ENCODE measurements around the gene ADGRG1.

Gene ADGRG1

DNA sequence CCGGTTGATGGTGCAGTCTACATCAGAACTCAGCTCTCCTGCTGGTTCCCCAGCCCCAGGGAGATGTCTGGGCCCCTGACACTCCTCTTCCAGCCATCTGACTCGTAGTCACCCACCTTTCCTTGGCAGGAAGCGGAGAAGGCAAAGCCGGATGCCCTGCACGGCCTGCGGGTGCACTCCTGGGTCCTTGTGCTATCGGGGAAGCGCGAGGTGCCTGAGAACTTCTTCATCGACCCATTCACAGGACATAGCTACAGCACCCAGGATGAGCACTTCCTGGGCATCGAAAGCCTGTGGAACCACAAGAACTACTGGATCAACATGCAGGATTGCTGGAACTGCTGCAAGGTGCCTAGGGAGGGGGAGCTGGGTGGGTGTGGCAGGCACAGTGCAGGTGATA, 78.9 kb downstream of the ADGRG1 start:
- no CpG with 5 or more reads among the region's 11 CpGs for WGBS (ENCODE audit: extremely low coverage, insufficient coverage, insufficient read length)
- H2BK5ac ChIP-seq (ENCODE audit: low read depth, low read length, poor library complexity) = no peak overlapping the region
- no peak overlapping the region for H3K4me2 ChIP-seq (ENCODE audit: low read length)

DNA sequence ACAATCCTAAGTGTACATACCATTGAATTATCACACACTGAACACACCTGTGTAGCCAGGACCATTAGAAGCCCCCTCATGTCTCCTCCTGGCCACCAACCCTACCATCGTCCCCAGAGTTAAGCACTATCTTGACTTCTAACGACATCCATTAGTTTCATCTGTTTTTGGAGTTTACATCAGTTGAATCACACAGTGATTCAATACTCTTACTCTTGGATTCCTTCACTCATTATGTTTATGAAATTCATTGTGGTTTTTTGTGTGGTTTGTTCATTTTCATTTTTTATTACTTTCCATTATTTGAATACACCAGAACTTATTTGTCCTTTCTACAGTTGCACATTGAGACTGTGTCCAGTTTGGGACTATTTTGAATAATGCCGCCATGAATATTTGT, 79.7 kb downstream of the ADGRG1 start:
- Histone ChIP-seq H3K18ac (ENCODE audit: low read length) (no peak overlapping the region), H3K9ac (ENCODE audit: low read length) (no peak overlapping the region), H3K27me3 (ENCODE audit: insufficient read depth, low read length) (no peaks in the 10 kb centered on the region), H3K14ac (ENCODE audit: low read length) (no peak overlapping the region), H3K4ac (ENCODE audit: low read depth, low read length) (no peak overlapping the region), H2AK5ac (ENCODE audit: low read length) (no peak overlapping the region), H3K23ac (ENCODE audit: low read length) (no peak overlapping the region), H4K12ac (ENCODE audit: low read depth, low read length) (no peak overlapping the region), H3K36me3 (ENCODE audit: control insufficient read depth in 1 of 2, insufficient read depth in 2 of 2, low read length in 2 of 2) (no peaks in the 10 kb centered on the region), H2AFZ (ENCODE audit: insufficient read depth, low read length, poor library complexity) (no peak overlapping the region), H2BK120ac (ENCODE audit: insufficient read depth, low read length, poor library complexity) (no peak overlapping the region), H4K91ac (ENCODE audit: low read depth, low read length) (no peak overlapping the region), H3K27ac (ENCODE audit: low read depth, low read length) (no peak overlapping the region), H2BK12ac (ENCODE audit: low read length) (no peak overlapping the region), H3K4me3 (ENCODE audit: low read depth, low read length) (no peak overlapping the region), H4K8ac (ENCODE audit: low read depth, low read length) (no peak overlapping the region), H3K9me3 (ENCODE audit: insufficient read depth, low read depth, low read length) (peaks cover 9% of the 10 kb centered on the region), H3K4me1 (ENCODE audit: control insufficient read depth in 1 of 2, insufficient read depth in 2 of 2, low read length in 2 of 2) (no peaks in the 10 kb centered on the region), H2BK5ac (ENCODE audit: low read depth, low read length, poor library complexity) (no peak overlapping the region), H3K4me2 (ENCODE audit: low read length) (no peak overlapping the region), H3K79me2 (ENCODE audit: control insufficient read depth, insufficient read depth, low read length, poor library complexity) (no peaks in the 10 kb centered on the region), H3K79me1 (ENCODE audit: low read length) (no peaks in the 10 kb centered on the region)
- no CpG with 5 or more reads among the region's 3 CpGs for WGBS (ENCODE audit: extremely low coverage, insufficient coverage, insufficient read length)
- DNase-seq = no peak

More for the DNA sequence above, 78.9 kb downstream of the ADGRG1 start:
- H4K12ac ChIP-seq (ENCODE audit: low read depth, low read length) = no peak overlapping the region
- DNase-seq = no peak
- H3K36me3 ChIP-seq (ENCODE audit: control insufficient read depth in 1 of 2, insufficient read depth in 2 of 2, low read length in 2 of 2) = no peaks in the 10 kb centered on the region
- no peaks in the 10 kb centered on the region for H3K79me1 ChIP-seq (ENCODE audit: low read length)
- H3K4me3 ChIP-seq (ENCODE audit: low read depth, low read length) = no peak overlapping the region
- H3K4ac ChIP-seq (ENCODE audit: low read depth, low read length) = no peak overlapping the region
- H3K23ac ChIP-seq (ENCODE audit: low read length) = no peak overlapping the region
- H3K27me3 ChIP-seq (ENCODE audit: insufficient read depth, low read length) = no peaks in the 10 kb centered on the region
- H3K18ac ChIP-seq (ENCODE audit: low read length) = no peak overlapping the region
- no peak overlapping the region for H2BK120ac ChIP-seq (ENCODE audit: insufficient read depth, low read length, poor library complexity)
- H3K14ac ChIP-seq (ENCODE audit: low read length) = no peak overlapping the region
- H2AFZ ChIP-seq (ENCODE audit: insufficient read depth, low read length, poor library complexity) = no peak overlapping the region
- H2AK5ac ChIP-seq (ENCODE audit: low read length) = no peak overlapping the region
- no peak overlapping the region for H4K8ac ChIP-seq (ENCODE audit: low read depth, low read length)
- H3K9ac ChIP-seq (ENCODE audit: low read length) = no peak overlapping the region
- no peaks in the 10 kb centered on the region for H3K79me2 ChIP-seq (ENCODE audit: control insufficient read depth, insufficient read depth, low read length, poor library complexity)
- no peak overlapping the region for H4K91ac ChIP-seq (ENCODE audit: low read depth, low read length)
- no peak overlapping the region for H2BK12ac ChIP-seq (ENCODE audit: low read length)
- H3K4me1 ChIP-seq (ENCODE audit: control insufficient read depth in 1 of 2, insufficient read depth in 2 of 2, low read length in 2 of 2) = no peaks in the 10 kb centered on the region
- H3K9me3 ChIP-seq (ENCODE audit: insufficient read depth, low read depth, low read length) = peaks cover 9% of the 10 kb centered on the region
- no peak overlapping the region for H3K27ac ChIP-seq (ENCODE audit: low read depth, low read length)

DNA sequence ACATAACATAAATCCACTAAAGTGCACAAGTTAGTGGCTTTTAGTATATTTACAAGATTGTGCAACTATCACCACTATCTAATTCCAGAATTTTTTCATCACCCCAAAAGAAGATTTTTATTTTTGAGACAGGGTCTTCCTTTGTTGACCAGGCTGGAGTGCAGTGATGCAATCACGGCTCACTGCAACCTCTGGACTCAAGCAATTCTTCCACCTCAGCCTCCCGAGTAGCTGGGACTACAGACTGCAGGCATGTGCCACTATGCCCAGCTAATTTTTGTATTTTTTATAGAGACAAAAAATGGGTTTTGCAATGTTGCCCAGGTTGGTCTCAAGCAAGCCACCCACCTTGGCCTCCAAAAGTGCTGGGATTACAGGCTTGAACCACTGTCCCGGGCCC, 81.2 kb downstream of the ADGRG1 start:
- no peak overlapping the region for H3K4me2 ChIP-seq (ENCODE audit: low read length)
- no peaks in the 10 kb centered on the region for H3K27me3 ChIP-seq (ENCODE audit: insufficient read depth, low read length)
- H3K18ac ChIP-seq (ENCODE audit: low read length) = no peak overlapping the region
- H2AFZ ChIP-seq (ENCODE audit: insufficient read depth, low read length, poor library complexity) = no peak overlapping the region
- H2BK120ac ChIP-seq (ENCODE audit: insufficient read depth, low read length, poor library complexity) = no peak overlapping the region
- H3K79me1 ChIP-seq (ENCODE audit: low read length) = no peaks in the 10 kb centered on the region
- no peak overlapping the region for H3K4ac ChIP-seq (ENCODE audit: low read depth, low read length)
- H3K79me2 ChIP-seq (ENCODE audit: control insufficient read depth, insufficient read depth, low read length, poor library complexity) = no peaks in the 10 kb centered on the region
- H3K27ac ChIP-seq (ENCODE audit: low read depth, low read length) = no peak overlapping the region
- H3K23ac ChIP-seq (ENCODE audit: low read length) = no peak overlapping the region
- no peak overlapping the region for H3K14ac ChIP-seq (ENCODE audit: low read length)
- no peak overlapping the region for H3K9ac ChIP-seq (ENCODE audit: low read length)
- H4K12ac ChIP-seq (ENCODE audit: low read depth, low read length) = no peak overlapping the region
- no CpG with 5 or more reads among the region's 3 CpGs for WGBS (ENCODE audit: extremely low coverage, insufficient coverage, insufficient read length)
- no peak overlapping the region for H4K8ac ChIP-seq (ENCODE audit: low read depth, low read length)
- DNase-seq = no peak
- H2AK5ac ChIP-seq (ENCODE audit: low read length) = no peak overlapping the region
- H3K9me3 ChIP-seq (ENCODE audit: insufficient read depth, low read depth, low read length) = peaks cover 9% of the 10 kb centered on the region
- no peak overlapping the region for H2BK12ac ChIP-seq (ENCODE audit: low read length)
- H3K4me1 ChIP-seq (ENCODE audit: control insufficient read depth in 1 of 2, insufficient read depth in 2 of 2, low read length in 2 of 2) = no peaks in the 10 kb centered on the region
- no peaks in the 10 kb centered on the region for H3K36me3 ChIP-seq (ENCODE audit: control insufficient read depth in 1 of 2, insufficient read depth in 2 of 2, low read length in 2 of 2)
- H2BK5ac ChIP-seq (ENCODE audit: low read depth, low read length, poor library complexity) = no peak overlapping the region
- H4K91ac ChIP-seq (ENCODE audit: low read depth, low read length) = no peak overlapping the region
- H3K4me3 ChIP-seq (ENCODE audit: low read depth, low read length) = no peak overlapping the region

DNA sequence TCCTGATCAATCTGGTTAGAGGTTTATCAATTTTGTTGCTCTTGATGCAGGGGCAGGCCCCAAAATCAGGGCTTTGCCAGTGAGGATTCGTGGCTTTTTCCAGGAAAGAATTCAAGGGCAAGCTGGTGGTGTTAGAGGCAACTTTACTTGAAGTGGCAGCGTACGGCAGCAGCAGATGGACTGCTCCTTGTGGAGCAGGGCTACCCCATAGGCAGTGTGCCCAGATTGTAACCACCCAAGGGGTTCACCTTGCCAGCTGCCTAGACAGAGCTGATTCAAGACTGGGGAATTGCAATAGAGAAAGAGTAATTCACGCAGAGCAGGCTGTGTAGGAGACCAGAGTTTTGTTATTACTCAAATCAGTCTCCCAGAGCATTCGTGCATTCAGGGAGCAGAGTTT, 82.9 kb downstream of the ADGRG1 start:
- Histone ChIP-seq H3K9ac (ENCODE audit: low read length) (no peak overlapping the region), H4K91ac (ENCODE audit: low read depth, low read length) (no peak overlapping the region), H4K12ac (ENCODE audit: low read depth, low read length) (no peak overlapping the region), H3K79me2 (ENCODE audit: control insufficient read depth, insufficient read depth, low read length, poor library complexity) (no peaks in the 10 kb centered on the region), H3K23ac (ENCODE audit: low read length) (no peak overlapping the region), H2AK5ac (ENCODE audit: low read length) (no peak overlapping the region), H3K27me3 (ENCODE audit: insufficient read depth, low read length) (no peaks in the 10 kb centered on the region), H3K9me3 (ENCODE audit: insufficient read depth, low read depth, low read length) (no peaks in the 10 kb centered on the region), H2BK5ac (ENCODE audit: low read depth, low read length, poor library complexity) (no peak overlapping the region), H3K4me2 (ENCODE audit: low read length) (no peak overlapping the region), H3K4me3 (ENCODE audit: low read depth, low read length) (no peak overlapping the region), H4K8ac (ENCODE audit: low read depth, low read length) (no peak overlapping the region), H3K18ac (ENCODE audit: low read length) (no peak overlapping the region), H2AFZ (ENCODE audit: insufficient read depth, low read length, poor library complexity) (no peak overlapping the region), H2BK12ac (ENCODE audit: low read length) (no peak overlapping the region), H2BK120ac (ENCODE audit: insufficient read depth, low read length, poor library complexity) (no peak overlapping the region), H3K4me1 (ENCODE audit: control insufficient read depth in 1 of 2, insufficient read depth in 2 of 2, low read length in 2 of 2) (no peaks in the 10 kb centered on the region), H3K27ac (ENCODE audit: low read depth, low read length) (no peak overlapping the region), H3K79me1 (ENCODE audit: low read length) (no peaks in the 10 kb centered on the region), H3K36me3 (ENCODE audit: control insufficient read depth in 1 of 2, insufficient read depth in 2 of 2, low read length in 2 of 2) (no peaks in the 10 kb centered on the region), H3K4ac (ENCODE audit: low read depth, low read length) (no peak overlapping the region), H3K14ac (ENCODE audit: low read length) (no peak overlapping the region)
- no peak for DNase-seq
- WGBS (ENCODE audit: extremely low coverage, insufficient coverage, insufficient read length) = no CpG with 5 or more reads among the region's 5 CpGs
